Ramos (cell line): Measurements from ENCODE around the gene EGFLAM.

Experiments used
- in situ Hi-C: fragments of 300-500 bp; cut with MboI; formaldehyde crosslinking; loops from one replicate; pipeline ENCODE4 v1.14.3; 2022; ENCODE audit warnings: low sequenced_read_pairs; ENCODE audit not compliant: unreplicated experiment

Gene EGFLAM

GRCh38 chr5:38263983-38264382 is 5.6 kb downstream of the EGFLAM start:
- in situ Hi-C loops, result no loop called here

GRCh38 chr5:38265546-38266179 is 7.3 kb downstream of the EGFLAM start:
- in situ Hi-C loops, result no loop called here

- in situ Hi-C loops, result no loop called here
Measured at GRCh38 chr5:38267372-38267771, 9.0 kb downstream of the EGFLAM start.

GRCh38 chr5:38273626-38274025 is 15.3 kb downstream of the EGFLAM start:
- in situ Hi-C loops, result no loop called here

GRCh38 chr5:38274370-38274769 is 16.0 kb downstream of the EGFLAM start:
- in situ Hi-C loops, result no loop called here

GRCh38 chr5:38284384-38284783 is 26.0 kb downstream of the EGFLAM start:
- in situ Hi-C loops, result no loop called here

GRCh38 chr5:38285226-38285625 is 26.9 kb downstream of the EGFLAM start:
- in situ Hi-C loops, result no loop called here

GRCh38 chr5:38286002-38286401 is 27.6 kb downstream of the EGFLAM start:
- in situ Hi-C loops, result no loop called here

- in situ Hi-C loops, result no loop called here
Measured at GRCh38 chr5:38287124-38287523, 28.8 kb downstream of the EGFLAM start.

- in situ Hi-C loops, result no loop called here
Measured at GRCh38 chr5:38289457-38289856, 31.1 kb downstream of the EGFLAM start.

- in situ Hi-C loops, result no loop called here
Measured at GRCh38 chr5:38290028-38290653, 31.8 kb downstream of the EGFLAM start.

GRCh38 chr5:38291355-38291754 is 33.0 kb downstream of the EGFLAM start:
- in situ Hi-C loops, result no loop called here

GRCh38 chr5:38292228-38292627 is 33.9 kb downstream of the EGFLAM start:
- in situ Hi-C loops, result no loop called here

GRCh38 chr5:38295751-38296150 is 37.4 kb downstream of the EGFLAM start:
- in situ Hi-C loops, result no loop called here

GRCh38 chr5:38297830-38298608 is 39.7 kb downstream of the EGFLAM start:
- in situ Hi-C loops, result no loop called here

- in situ Hi-C loops, result no loop called here
Measured at GRCh38 chr5:38299585-38299984, 41.2 kb downstream of the EGFLAM start.

GRCh38 chr5:38305148-38305547 is 46.8 kb downstream of the EGFLAM start:
- in situ Hi-C loops, result no loop called here

GRCh38 chr5:38307845-38308244 is 49.5 kb downstream of the EGFLAM start:
- in situ Hi-C loops, result no loop called here

- in situ Hi-C loops, result no loop called here
Measured at GRCh38 chr5:38316544-38317224, 58.3 kb downstream of the EGFLAM start.

GRCh38 chr5:38317868-38318267 is 59.5 kb downstream of the EGFLAM start:
- in situ Hi-C loops, result no loop called here

- in situ Hi-C loops, result no loop called here
Measured at GRCh38 chr5:38319491-38319890, 61.1 kb downstream of the EGFLAM start.
